ENCODE measurements around the gene TMEM259.

The TMEM259 gene

DNA sequence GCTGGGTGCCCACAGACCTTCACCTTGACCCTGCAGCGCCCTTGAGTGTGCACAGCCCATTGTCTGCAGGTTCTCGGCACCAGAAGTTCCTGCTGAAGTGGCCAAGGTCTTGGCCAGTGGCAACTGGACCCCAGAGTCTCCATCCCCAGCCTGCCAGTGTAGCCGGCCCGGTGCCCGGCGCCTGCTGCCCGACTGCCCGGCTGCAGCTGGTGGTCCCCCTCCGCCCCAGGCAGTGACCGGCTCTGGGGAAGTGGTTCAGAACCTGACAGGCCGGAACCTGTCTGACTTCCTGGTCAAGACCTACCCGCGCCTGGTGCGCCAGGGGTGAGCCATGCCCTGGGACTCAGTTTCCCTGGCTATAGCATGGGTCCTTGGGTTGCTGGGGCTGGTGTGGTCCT lies 34.1 kb upstream of the TMEM259 start:
- no peak for DNase-seq

DNA sequence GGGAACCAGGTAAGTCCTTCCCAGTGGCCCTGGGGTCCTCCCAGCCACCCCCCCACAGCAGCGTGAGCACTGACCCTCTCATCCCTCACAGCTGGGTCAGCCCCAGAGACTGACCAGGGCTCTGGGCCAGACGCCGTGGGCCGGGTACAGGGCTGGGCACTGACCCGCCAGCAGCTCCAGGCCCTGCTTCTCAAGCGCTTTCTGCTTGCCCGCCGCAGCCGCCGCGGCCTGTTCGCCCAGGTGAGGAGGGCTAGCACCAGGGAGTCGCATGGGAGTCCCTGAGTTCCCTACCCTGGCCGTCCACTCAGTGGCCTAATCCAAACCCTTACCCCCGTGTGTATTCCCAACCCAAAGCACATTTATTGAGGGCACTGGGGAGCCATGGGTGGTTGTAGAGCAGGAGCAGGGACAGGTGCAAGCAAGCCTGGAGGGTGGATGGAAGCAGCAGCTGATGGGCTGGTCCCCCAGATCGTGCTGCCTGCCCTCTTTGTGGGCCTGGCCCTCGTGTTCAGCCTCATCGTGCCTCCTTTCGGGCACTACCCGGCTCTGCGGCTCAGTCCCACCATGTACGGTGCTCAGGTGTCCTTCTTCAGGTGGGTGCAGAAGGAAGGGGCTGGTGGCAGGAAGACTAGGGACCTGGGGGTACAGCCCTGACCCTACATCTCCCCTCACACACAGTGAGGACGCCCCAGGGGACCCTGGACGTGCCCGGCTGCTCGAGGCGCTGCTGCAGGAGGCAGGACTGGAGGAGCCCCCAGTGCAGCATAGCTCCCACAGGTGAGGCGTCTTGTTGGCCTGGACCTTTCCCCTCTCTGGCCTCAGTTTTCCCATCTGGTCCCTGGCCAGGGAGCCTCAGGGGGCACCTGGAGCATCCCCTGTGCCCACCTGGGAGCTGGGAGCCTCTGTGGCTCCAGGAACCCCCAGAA lies 33.4 kb upstream of the TMEM259 start:
- DNase-seq: no peak

- DNase-seq: no peak
Measured at GRCh38 chr19:1053176-1054101, 32.5 kb upstream of the TMEM259 start.

- DNase-seq: no peak
Measured at GRCh38 chr19:1052349-1052975, 31.5 kb upstream of the TMEM259 start.

DNA sequence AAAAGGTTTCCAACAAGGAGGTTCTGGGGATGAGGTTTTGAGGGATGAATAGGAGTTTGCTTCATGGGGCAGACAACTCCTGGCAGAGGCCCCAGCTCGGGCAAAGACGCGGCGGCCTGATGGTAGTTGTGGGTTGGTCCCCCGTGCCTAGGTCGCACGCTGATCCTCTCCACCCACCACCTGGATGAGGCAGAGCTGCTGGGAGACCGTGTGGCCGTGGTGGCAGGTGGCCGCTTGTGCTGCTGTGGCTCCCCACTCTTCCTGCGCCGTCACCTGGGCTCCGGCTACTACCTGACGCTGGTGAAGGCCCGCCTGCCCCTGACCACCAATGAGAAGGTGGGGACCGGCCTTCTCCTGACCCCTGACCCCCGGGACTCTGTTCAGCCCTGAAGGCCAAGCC lies 30.9 kb upstream of the TMEM259 start:
- no peak for DNase-seq

- no peak for DNase-seq
Measured at GRCh38 chr19:1050989-1051788, 30.3 kb upstream of the TMEM259 start.

DNA sequence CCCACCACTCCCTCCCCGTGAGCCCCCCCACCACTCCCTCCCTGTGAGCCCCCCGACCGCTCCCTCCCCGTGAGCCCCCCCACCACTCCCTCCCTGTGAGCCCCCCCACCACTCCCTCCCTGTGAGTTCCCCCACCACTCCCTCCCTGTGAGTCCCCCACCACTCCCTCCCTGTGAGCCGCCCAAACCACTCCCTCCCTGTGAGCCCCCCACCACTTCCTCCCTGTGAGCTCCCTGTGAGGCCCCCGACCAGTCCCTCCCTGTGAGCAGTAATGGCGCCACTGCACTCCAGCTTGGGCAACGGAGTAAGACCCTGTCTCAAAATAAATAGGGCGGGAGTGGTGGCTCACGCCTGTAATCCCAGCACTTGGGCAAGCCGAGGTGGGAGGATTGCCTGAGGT lies 28.9 kb upstream of the TMEM259 start:
- DNase-seq: no peak

GRCh38 chr19:1049106-1049505 lies 28.2 kb upstream of the TMEM259 start:
- DNase-seq: no peak

- DNase-seq: peak; percentile 86
Measured at GRCh38 chr19:1047696-1048147, 26.8 kb upstream of the TMEM259 start.

DNA sequence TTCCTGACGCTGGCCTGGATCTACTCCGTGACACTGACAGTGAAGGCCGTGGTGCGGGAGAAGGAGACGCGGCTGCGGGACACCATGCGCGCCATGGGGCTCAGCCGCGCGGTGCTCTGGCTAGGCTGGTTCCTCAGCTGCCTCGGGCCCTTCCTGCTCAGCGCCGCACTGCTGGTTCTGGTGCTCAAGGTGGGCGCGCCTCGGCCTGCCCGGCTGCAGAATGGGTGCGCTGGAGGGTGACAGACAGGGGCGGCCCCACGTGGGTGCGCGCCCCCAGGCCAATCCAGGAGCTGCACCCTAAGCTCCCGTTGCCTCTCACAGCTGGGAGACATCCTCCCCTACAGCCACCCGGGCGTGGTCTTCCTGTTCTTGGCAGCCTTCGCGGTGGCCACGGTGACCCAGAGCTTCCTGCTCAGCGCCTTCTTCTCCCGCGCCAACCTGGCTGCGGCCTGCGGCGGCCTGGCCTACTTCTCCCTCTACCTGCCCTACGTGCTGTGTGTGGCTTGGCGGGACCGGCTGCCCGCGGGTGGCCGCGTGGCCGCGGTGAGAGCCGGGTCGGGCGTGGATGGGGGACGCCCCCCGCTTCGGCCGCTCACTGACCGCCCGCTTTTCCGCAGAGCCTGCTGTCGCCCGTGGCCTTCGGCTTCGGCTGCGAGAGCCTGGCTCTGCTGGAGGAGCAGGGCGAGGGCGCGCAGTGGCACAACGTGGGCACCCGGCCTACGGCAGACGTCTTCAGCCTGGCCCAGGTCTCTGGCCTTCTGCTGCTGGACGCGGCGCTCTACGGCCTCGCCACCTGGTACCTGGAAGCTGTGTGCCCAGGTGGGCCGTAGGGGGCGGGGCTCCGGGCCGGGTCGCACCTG lies 26.1 kb upstream of the TMEM259 start:
- DNase-seq: peak; percentile 36

- no peak for DNase-seq
Measured at GRCh38 chr19:1046117-1046626, 25.2 kb upstream of the TMEM259 start.

DNA sequence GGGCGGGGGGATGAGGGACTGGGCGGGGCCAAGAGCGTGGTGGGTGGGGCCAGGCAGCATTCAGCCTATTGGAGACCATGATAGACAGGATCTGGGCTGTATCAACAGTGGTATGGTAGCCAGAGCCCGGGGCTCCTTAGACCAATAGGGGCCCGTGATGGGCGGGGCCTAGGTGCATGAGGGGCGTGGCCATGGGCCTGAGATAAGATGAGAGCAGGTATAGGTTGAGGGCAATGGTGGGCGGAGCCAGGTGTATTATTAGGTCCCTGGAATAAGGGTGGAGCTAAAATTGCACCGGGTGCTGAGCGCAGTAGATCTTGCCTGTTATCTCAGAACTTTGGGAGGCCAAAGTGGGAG lies 24.3 kb upstream of the TMEM259 start:
- peak; percentile 71 for DNase-seq

DNA sequence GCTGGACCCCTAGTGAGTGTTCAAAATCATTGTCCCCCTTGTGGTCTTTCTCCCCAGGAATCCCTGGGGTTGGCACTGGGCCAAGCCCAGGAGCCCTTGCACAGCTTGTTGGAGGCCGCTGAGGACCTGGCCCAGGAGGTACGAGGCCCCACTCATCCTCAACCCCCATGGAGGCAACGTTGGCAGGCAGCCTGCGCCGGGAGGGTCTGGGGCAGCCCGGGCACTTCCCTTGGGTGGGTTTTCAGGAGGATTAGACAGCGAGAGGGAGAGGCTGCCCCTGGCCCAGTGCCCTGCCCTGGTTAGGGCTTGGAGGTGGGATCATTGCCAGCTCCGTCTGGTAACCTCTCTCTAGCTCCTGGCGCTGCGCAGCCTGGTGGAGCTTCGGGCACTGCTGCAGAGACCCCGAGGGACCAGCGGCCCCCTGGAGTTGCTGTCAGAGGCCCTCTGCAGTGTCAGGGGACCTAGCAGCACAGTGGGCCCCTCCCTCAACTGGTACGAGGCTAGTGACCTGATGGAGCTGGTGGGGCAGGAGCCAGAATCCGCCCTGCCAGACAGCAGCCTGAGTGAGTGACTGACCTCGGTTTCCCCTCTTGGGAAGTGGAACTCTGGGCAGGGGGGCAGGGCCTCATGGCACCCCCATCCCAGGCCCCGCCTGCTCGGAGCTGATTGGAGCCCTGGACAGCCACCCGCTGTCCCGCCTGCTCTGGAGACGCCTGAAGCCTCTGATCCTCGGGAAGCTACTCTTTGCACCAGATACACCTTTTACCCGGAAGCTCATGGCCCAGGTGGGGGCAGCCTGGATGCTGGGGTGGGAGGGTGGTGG lies 22.0 kb upstream of the TMEM259 start:
- peak; percentile 69 for DNase-seq

DNA sequence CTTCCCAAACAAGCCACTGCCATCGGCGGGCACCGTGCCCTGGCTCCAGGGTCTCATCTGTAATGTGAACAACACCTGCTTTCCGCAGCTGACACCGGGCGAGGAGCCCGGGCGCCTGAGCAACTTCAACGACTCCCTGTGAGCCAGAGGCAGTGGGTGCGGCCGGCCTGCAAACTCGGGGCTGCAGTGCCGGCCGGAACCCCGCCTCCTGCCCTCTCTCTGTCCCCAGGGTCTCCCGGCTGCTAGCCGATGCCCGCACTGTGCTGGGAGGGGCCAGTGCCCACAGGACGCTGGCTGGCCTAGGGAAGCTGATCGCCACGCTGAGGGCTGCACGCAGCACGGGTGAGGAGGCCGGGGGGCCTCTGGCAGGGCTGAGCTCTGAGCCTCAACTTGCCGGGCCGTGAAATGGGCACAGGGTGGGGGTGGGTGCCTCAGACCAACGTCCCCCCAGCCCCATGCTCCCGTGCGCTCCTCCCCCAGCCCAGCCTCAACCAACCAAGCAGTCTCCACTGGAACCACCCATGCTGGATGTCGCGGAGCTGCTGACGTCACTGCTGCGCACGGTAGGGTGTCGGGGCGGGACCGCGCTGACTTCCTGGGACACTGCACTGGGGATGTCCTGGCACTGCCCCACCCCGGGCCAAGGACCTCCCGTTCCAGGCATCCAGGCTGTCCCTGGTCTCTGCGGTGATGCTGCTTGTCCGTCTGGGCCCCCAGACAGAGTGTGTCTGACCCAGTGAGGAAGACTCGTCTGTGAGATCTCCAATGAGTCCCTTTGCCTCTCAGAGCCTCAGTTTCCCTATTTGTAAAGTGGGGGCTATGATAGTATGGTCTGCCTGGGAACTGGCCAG lies 21.1 kb upstream of the TMEM259 start:
- peak; percentile 73 for DNase-seq

DNA sequence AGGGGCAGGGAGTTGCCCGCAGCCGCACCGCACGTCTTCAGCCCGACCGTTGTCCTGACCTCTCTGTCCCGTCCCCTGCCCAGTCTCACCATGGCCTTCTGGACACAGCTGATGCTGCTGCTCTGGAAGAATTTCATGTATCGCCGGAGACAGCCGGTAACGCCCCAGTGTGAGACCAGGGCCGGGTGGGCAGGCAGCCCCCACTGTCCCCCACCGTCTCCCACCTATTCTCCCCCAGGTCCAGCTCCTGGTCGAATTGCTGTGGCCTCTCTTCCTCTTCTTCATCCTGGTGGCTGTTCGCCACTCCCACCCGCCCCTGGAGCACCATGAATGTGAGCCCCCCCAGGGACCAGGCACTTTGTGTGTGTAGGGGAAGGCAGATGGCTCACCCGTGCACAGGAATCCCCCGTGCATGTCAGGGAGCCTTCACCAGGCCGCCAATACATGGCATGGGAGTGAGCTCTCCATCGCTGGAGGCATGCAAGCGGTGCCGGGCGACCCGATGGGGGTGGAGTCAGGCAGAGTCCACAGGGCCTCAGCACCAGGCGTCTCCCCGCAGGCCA lies 20.4 kb upstream of the TMEM259 start:
- DNase-seq: no peak

DNA sequence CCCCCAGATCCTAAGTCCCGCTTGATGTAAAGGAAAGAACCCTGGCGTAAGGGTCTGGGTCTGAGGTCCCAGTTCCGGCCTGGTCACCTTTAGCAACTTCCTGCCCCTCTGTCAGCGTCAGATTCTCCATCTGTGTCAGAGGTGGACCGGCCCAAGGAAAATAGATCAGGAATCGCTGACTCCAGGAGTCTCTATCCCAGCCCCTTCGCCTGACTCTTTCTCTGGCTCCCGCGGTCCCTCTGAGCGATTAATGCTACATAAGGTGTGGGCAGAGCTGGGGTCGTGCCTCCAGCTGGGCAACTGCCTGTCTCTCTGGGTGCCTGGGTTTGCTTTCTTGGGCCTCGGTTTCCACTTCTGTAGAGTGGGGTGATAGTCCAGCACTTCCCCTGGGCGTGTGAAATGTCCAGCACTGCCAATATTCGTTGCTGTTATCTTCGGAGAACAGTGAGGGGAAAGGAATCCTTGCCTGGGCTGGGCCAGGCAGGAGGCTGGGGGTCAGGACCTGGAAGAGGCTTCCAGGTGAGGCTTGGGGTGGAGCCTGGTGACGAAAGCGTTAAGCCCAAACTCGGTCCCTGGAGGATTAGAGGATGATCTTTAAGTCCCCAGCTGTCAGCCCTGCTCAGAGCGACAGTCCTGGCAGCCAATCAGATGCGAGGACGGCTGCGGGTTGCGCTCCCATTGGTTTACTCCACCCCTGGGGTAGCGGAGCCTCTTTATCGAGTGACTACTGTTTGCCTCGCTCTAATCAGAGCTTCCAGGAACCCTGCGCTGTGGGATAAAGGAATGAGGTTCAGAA lies 19.8 kb upstream of the TMEM259 start:
- DNase-seq: peak; percentile 92

DNA sequence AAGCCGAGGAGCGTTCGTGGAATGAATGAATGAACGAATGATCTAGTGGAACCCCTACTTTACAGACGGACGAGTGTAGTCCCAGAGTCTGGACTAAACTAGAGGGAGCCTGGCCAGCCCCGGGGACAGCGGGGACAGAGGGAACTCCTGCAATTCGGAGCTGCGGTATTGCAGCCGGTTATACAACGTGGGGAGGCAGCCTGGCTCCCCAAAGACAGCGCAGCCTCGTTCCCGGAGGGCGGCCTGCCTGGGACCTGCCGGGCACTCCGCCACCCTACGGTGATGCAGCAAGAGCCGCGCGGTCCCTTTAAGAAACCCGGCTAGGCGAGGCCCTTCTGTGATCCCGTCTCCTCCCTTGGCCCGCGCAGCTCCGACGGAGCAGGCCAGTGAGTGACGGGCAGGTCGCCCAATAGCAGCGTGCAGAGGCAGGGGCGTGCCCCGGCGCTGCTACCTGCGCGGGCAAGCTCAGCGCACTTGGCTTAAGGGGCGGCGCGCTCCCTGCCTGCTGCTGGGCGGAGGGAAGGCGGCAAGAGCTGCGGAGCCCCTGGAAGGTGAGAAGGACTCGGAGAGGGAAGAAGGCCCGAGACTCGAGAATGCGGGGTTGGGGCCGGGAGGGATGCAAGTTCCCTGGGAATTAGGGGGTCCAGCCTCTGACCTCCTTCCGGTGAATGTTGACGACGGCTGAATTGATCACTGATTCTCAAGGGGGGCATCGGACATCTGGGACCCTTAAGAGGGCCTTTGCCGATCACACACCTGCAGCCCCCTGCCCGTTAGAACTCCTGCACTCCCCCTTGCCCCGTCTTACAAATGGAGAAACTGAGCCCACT lies 18.9 kb upstream of the TMEM259 start, which contains the start of gene ABCA7:
Gene ABCA7 (plus strand): TSS at position 462 of the 830 bp plus-strand sequence. CDS start 1,255 bp downstream, outside the sequence.
- DNase-seq: peak; percentile 97
